Muscle layer of duodenum (tissue), 2 donors: Measurements from ENCODE around the gene MTURN.

Source experiments
- H3K27ac ChIP-seq: one replicate; pipeline ENCODE4 v1.7.0; 2013; ENCODE audit warnings: mild to moderate bottlenecking, low read length
- H3K27me3 ChIP-seq: one replicate; pipeline ENCODE4 v1.7.0; 2013; ENCODE audit warnings: low read depth, mild to moderate bottlenecking, control low read depth, low read length
- H3K36me3 ChIP-seq, 2 donors: one replicate each; pipeline ENCODE4 v1.7.0; 2013; ENCODE audit warnings: low read length in 2 of 2, control low read depth in 1 of 2, mild to moderate bottlenecking in 1 of 2; ENCODE audit not compliant: insufficient read depth in 2 of 2, control insufficient read depth in 1 of 2
- H3K4me1 ChIP-seq, 2 donors: one replicate each; pipeline ENCODE4 v1.7.0; 2013; ENCODE audit warnings: low read length in 2 of 2, mild to moderate bottlenecking in 2 of 2, control low read depth in 1 of 2, moderate library complexity in 1 of 2; ENCODE audit not compliant: insufficient read depth in 2 of 2, control insufficient read depth in 1 of 2
- H3K4me3 ChIP-seq, 2 donors: one replicate each; pipeline ENCODE4 v1.7.0; 2013; ENCODE audit warnings: low read length in 2 of 2, low read depth in 1 of 2, mild to moderate bottlenecking in 1 of 2
- H3K9me3 ChIP-seq, 2 donors: one replicate each; pipeline ENCODE4 v1.7.0; 2013; ENCODE audit warnings: low read length in 2 of 2, control low read depth in 1 of 2, mild to moderate bottlenecking in 1 of 2; ENCODE audit not compliant: control insufficient read depth in 1 of 2
- donor health status: healthy.

The MTURN gene

GRCh38 chr7:30172451-30172850 lies 37.7 kb downstream of the MTURN start:
- no peak overlapping the region for H3K4me3 ChIP-seq
- H3K36me3 ChIP-seq = no peaks in the 10 kb centered on the region
- H3K9me3 ChIP-seq = no peaks in the 10 kb centered on the region
- peaks cover 10 to 27% of the 10 kb centered on the region in 2 donors for H3K4me1 ChIP-seq
- peak overlapping the region; percentile 57 for H3K27ac ChIP-seq
- H3K27me3 ChIP-seq = no peaks in the 10 kb centered on the region

DNA sequence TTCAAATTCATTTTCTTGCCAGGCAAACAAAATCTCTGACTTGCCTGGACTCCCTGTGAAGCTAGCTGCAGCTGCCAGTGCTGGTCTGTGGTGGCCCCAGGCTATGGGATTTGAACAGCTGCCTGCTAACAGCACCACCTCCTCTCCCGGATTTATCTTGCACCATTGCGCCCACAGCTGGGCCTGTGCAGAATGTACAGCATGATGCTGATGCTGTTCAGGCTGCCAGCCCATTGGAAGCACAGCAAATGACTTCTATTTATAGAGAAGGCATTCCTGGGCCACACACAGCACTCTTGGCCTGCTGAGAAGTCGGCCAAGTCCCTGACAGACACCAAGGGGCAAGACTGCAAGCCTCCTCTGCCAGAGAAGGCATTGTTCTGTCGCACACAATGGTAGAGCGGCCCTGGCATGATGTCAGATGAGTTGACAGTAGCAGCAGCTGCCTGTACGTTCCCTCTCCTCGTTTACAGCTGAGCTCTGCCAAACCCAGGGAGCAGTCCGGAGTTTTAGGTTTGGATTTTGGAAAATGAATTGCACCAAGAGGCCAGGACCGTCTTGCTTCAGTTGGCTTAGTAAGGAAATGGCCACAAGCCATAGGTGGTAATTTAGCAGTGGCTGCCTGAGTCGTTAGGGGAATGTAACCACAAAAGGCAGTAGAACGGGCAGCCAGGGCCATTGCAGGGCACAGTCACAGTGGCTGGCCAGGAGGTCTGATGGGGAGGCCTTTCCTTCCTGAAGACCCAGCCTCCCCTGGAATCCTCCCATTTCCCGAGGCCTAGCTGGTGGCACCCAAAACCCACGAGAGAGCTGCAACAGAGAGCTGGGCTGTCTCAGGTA lies 38.5 kb downstream of the MTURN start:
- Histone ChIP-seq H3K27me3 (no peaks in the 10 kb centered on the region), H3K4me1 (peaks cover 10 to 27% of the 10 kb centered on the region in 2 donors), H3K4me3 (no peak overlapping the region), H3K27ac (peak overlapping the region; percentile 57), H3K9me3 (no peaks in the 10 kb centered on the region), H3K36me3 (no peaks in the 10 kb centered on the region)

GRCh38 chr7:30175180-30175579 lies 40.4 kb downstream of the MTURN start:
- Histone ChIP-seq H3K27ac (no peak overlapping the region), H3K4me1 (peaks cover 16 to 27% of the 10 kb centered on the region in 2 donors), H3K27me3 (no peaks in the 10 kb centered on the region), H3K36me3 (no peaks in the 10 kb centered on the region), H3K4me3 (no peak overlapping the region), H3K9me3 (no peaks in the 10 kb centered on the region)

GRCh38 chr7:30175636-30176147 lies 40.9 kb downstream of the MTURN start:
- no peaks in the 10 kb centered on the region for H3K27me3 ChIP-seq
- H3K4me1 ChIP-seq = peaks cover 13 to 27% of the 10 kb centered on the region in 2 donors
- H3K27ac ChIP-seq = no peak overlapping the region
- no peaks in the 10 kb centered on the region for H3K9me3 ChIP-seq
- no peaks in the 10 kb centered on the region for H3K36me3 ChIP-seq
- no peak overlapping the region for H3K4me3 ChIP-seq

GRCh38 chr7:30176463-30177109 lies 41.8 kb downstream of the MTURN start:
- Histone ChIP-seq H3K4me1 (peaks cover 13 to 27% of the 10 kb centered on the region in 2 donors), H3K9me3 (no peaks in the 10 kb centered on the region), H3K4me3 (no peak overlapping the region), H3K27ac (no peak overlapping the region), H3K27me3 (no peaks in the 10 kb centered on the region), H3K36me3 (no peaks in the 10 kb centered on the region)

DNA sequence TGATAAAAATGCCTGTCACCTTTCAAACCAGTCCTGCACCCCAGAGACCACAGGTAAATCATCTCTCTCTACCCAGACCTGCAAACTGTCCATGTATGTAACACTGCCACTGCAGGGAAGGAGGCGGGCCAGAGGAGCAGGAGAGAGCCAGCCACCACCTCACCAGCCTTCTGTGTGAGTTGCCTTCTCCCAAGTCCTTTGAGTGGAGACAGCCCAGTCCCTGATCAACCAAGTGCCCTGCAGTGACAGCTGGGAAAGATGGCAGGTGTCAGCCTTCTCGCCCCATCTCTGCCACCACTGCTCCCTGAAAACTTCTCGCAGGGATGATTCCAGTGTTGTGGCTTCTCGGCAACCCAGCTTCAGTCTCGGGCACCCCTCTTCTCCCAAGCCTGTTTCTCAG lies 42.4 kb downstream of the MTURN start:
- Histone ChIP-seq H3K27me3 (no peaks in the 10 kb centered on the region), H3K4me1 (peaks cover 13 to 27% of the 10 kb centered on the region in 2 donors), H3K36me3 (no peaks in the 10 kb centered on the region), H3K9me3 (no peaks in the 10 kb centered on the region), H3K4me3 (no peak overlapping the region), H3K27ac (no peak overlapping the region)

GRCh38 chr7:30177965-30178364 lies 43.2 kb downstream of the MTURN start:
- no peak overlapping the region for H3K4me3 ChIP-seq
- no peaks in the 10 kb centered on the region for H3K36me3 ChIP-seq
- H3K27me3 ChIP-seq = no peaks in the 10 kb centered on the region
- H3K9me3 ChIP-seq = no peaks in the 10 kb centered on the region
- H3K27ac ChIP-seq = no peak overlapping the region
- peaks cover 9 to 21% of the 10 kb centered on the region in 2 donors for H3K4me1 ChIP-seq

DNA sequence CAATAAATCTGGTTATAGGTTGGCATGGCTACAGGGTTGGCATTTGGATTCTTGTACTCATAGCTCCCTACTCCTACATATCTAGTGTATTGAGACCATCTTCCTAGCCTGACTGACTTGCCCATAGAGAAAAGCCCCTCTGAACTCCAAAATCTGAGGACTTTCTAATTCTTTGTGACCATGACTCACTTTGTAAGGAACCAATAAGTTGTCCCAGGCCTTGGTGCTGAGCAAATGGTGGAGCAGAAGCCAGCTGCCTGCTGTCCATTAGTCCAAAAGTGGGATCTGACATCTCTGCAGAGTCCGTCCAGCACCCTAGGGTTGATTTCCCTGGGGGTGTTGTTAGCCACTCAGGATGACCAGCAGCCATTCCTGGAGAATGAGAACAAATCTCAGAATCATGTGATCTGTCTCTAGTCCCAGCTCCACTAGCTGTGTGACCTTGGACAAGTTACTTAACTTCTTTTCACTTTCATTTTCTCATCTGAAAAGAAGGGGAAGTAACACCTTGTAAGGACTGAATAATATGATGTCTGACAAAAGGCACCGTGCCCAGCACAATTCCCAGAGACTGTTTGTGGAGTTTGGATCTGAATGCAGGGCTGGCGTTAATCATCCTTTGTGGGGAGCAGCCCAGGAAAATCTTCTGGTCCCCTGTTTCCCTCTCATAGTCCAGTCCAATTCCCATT lies 44.1 kb downstream of the MTURN start:
- Histone ChIP-seq H3K4me3 (peak overlapping the region in 1 of 2 donors; percentile 9), H3K36me3 (no peaks in the 10 kb centered on the region), H3K27me3 (no peaks in the 10 kb centered on the region), H3K4me1 (peaks cover 9 to 12% of the 10 kb centered on the region in 2 donors), H3K27ac (peak overlapping the region; percentile 14), H3K9me3 (no peaks in the 10 kb centered on the region)

DNA sequence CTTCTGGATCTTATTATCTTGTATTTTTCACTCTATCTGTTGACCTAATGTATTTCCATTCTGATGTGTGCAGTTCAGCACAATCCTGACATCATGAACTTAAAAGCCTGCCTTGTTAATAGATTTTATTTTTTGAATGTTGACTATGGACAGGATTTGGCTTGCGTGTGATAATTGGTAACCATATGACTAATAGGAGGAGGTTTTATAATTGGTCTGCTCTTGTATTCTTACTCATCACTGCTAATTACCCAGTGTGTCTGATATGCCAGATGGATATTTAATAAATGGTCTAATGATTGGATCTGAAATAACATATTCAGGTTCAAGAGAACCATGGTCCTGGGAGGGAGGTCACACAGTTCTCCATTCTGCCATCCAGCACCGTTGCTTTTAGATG lies 45.9 kb downstream of the MTURN start:
- Histone ChIP-seq H3K9me3 (no peaks in the 10 kb centered on the region), H3K27ac (no peak overlapping the region), H3K4me3 (no peak overlapping the region)

GRCh38 chr7:30181211-30181610 lies 46.4 kb downstream of the MTURN start:
- H3K4me3 ChIP-seq = no peak overlapping the region
- peak overlapping the region; percentile 48 for H3K27ac ChIP-seq
- peaks cover 0 to 6% of the 10 kb centered on the region in 2 donors for H3K4me1 ChIP-seq
- no peaks in the 10 kb centered on the region for H3K36me3 ChIP-seq
- H3K27me3 ChIP-seq = no peaks in the 10 kb centered on the region
- no peaks in the 10 kb centered on the region for H3K9me3 ChIP-seq

More for the DNA sequence above, 45.9 kb downstream of the MTURN start:
- H3K4me1 ChIP-seq = peaks cover 0 to 6% of the 10 kb centered on the region in 2 donors
- H3K36me3 ChIP-seq = no peaks in the 10 kb centered on the region
- H3K27me3 ChIP-seq = no peaks in the 10 kb centered on the region
